Stimulated activated CD4-positive, alpha-beta T cell treated with anti-CD3 and anti-CD28 coated beads, Interleukin-15, amount 100 ng/mL, for 48 hours (primary cell): ENCODE results near the gene CIB4.

Source experiments
- DNase-seq, 2 donors: peaks; one replicate each; pipeline ENCODE4 v3.0.0-alpha.2; 2020; ENCODE audit warnings: low read depth in 2 of 2

The CIB4 gene

DNA sequence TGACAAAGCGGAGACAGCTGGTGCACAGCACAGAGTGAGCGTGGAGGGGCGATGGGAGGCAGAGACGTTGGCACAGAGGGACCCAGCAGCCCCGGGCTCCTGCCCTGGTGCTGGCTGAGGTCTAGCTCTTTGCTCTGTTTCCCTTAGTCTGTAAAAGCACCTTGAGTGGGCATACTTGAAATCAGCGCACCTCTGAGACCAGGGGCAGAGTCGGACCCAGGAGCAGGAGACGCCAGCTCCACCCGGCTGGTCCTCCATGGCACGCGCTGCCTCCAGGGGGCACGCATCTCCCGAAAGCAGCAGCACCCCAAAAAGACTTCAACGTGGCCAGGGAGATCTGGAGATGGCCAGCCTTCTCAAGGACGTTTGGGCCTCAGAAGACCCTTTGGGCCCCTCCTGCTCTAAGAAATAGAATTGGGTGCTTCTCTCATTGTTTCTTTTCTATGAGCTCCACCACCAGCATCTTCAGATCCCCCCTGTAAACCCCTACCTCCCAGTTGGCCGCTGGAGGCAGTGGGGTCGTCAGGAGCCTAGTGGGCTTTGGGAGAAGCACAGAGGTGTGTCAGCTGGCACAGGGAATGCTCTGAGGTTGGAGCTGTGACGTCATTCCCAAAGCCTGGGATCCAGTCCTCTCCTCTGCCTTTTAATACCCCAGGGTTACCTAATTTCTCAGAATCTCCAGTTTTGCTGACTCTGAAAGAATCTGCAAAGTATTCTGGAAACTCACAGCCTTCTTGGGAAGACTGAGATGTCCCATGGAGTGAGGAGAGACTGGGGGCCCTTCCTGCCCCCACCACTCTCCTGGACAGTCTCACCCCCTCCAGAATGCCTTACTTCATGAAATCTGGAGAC is 58.9 kb downstream of the CIB4 start:
- DNase-seq: no peak

DNA sequence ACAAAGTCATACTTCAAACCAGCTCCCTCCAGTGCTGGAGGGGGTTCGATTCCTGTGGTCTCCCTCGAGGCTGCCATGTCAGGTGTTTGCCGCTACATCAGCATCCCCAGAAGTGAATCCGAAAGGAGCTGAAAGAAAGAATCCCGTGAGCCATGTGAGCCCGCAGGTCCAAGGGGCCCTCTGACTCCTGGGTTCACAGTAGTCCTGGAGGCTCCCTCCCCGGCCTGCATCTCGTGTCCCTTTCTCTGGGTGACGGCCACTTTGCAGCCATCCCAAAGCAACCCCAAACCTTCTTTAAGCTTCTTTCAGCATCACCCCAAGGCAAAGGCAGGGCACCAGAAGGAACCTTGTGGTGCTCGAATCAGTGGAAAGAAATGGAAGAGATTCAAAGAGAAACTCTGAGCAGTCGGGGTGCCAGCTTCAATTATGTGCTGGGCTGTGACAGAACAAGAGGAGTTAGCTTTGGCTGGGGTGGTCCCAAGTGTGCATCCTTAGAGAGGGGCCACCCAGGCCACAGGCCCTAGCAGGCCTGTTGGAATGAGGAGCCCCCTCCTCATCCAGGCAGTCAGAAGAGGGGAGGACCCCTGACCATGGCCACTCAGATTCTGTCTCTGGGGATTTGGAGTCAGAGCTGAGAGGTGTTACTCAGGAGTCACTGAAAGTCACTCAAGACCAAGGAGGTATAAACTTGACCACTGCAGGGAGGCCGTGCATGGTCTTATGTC is 59.7 kb downstream of the CIB4 start:
- DNase-seq: no peak

DNA sequence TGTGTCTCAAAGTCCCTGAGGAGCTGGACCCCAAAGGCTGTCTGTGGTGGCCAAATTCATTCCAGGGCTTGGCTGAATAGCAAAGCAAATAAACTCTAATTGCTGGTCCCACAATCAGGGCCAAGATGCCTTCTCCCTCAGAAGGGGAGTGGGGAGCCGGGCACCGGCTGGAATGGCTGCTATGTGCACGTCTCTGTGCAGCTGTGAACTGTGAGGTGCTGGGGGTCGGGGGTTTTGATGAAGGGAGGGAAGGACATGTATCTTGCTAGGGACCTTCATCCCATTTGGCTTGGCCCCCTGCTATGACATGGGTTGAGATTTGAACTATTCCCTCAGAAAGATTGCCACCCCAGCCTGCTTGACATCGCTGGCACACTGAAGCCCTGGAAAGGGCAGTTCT is 60.4 kb downstream of the CIB4 start:
- DNase-seq: no peak

DNA sequence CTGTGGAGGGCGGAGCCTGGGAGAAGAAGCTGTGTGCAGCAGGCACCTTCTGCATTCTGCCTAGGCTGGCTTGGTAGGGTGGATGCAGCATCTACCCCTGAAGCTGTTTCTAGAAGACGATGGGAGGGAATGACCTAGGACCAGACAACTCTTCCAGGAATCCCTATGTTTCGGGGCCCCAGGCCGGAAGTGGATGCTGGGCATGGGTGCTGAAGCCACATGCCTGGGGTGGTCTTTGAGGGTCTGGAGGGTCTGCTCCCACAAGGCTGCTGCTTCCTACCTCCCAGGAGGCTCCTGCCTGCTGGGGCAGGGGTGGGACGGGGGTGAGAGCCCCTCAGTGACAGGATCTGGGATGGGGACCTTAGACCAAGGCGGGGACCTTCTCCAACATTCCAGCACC is 61.0 kb downstream of the CIB4 start:
- DNase-seq: no peak

DNA sequence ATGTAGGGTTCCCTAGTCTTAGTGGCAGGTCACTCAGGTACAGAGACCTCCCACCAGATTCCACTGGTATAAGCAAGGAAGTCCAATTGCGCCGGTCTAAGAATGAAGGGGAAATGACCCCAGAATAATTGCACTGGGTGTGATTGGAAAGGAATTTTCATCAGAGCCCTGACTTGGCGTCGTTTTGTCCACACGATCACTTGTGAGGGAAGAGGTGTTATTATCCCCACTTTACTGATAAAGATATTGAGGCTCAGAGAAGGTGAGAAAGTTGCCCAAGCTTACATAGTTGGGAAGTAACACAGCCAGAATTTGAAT is 61.5 kb downstream of the CIB4 start:
- DNase-seq: no peak

DNA sequence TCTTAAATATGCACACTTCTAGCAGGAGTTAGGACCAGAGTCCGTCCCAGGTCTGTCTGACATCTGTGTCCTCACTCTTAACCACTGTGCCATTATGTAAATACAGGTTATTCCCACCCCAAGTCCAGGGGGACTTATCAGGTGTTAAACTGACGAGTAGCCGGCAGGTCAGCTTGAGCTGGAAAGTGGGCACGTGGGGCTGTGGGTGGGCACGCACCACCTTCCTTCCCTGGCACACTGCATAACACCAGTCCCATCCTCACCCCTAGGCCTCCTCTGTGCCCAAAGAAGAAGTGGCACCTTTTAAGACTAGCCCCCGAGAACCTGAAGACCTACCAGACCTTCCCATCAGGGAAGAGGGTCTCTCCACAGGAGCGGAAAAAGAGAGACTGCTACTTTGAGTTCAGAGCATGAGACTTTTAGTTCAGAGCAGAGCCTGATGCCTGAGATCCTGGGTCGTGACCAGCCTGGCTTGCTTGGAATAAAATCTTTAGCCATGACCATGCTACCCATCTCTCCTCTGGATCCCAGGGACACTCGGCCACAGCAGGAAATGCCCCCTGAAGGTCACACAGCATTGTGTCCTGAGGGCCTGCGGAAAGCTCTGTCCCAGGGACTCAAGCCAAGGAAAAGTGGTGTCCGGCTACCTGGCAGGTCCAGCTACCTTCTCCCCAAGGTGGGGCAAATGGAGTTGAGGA is 62.0 kb downstream of the CIB4 start:
- DNase-seq: no peak

DNA sequence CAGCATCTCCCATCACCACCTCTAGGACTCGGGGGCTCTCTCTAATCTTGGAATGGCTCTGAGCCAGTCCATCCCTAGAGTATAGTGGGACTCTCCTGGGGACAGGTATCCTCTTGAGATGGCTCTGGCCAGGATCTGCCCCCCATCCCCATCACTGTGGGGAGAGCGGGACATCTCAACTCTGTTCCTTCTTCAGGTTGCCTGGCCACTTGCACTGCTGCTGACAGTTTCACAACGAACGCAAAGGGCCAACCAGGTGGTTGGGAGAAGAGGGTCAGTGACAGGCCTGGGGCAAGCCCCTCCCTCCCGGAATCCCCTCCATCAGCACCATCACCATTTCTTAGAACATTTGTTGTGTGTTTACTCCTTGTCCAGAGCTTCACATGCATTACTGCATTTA is 62.6 kb downstream of the CIB4 start:
- DNase-seq: no peak

DNA sequence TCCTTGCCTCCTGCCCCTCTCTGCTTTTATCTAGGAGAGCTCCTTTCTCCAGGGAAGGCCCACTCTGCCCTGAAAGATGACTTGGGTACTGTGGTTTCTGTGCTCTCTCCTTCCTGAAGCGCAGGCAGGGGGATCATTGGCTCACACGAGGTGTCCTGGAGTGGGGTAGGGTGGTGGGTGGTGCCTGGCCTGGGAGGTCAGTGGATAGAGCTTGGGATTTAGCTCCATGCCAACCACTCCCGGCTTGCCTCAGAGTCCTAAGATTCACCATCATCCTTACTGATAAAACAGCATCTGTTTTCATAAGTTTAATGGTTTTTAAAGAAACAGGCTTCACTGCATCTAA is 63.1 kb downstream of the CIB4 start:
- DNase-seq: no peak

DNA sequence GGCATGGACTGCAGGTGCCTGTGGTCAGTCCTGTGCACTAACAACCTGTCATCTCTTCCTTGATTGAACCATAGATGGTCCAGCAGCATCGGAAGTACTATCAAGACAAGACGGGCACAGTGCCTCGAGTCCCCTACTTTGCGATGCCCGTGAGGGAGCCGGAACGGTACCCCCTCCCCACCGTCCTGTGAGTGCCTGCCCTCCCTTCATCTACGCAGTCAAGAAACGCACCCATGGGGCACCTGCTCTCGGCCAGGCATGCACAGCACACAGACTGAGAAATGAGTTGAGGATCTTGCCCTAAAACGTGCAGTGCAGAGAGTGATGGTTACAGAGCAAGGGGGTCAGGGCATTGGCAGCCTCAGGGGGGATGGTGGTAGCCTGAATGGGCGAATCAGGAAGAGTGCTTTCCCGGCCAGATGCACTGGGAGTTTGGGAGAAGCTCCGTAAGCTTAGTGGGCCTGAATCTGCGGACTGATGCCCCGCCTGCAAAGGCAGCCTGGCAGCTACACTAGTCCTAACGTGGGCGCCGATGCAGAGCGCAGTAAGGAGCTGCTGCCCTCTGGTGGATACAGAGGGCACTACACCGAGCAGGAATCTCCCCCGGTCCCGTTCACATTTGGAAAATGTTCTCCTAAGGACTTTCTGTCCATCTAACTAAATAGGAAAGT is 63.6 kb downstream of the CIB4 start:
- DNase-seq: peak; percentile 31 to 52

DNA sequence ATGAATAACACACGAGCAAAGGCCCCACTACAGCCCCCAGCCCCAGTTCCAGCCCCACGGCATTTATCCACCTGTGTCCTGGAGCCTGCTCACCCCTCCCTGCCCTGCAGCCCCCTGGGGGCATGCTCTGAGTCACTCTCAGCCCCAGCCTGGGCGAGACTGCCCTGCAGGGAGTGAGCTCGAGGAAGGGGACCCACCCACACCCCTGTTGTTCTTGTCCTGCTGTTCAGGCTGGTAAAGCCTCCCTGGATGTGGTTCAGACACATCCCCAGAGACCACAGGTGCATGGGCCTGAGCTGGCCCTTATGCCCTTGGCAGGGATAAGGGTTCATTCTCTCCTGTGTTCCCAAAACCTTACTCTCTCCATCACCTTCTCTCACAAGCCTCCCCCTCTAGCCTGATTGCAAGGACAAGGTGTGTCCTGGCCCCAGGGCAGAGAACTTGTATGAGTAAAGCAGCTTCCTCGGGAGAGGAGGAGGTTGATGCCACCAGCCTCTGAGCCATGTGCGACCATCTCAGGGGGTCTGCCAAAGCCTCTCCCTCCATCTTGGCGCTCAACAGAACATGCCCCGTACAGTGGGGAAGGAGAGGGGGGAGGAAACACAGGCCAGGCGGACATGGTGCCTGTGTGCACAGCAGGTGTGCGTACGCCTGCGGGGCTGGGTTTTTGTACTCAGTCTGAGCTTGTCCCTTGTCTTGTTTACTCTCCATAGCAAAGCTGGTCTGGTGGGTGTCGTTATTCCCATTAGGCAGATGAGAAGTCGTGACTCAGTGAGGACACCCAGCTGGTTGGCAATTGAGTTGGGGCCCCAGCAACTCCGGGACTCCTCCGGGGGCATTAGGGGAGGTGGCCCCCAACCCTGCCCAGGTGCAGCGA is 64.4 kb downstream of the CIB4 start:
- no peak for DNase-seq

DNA sequence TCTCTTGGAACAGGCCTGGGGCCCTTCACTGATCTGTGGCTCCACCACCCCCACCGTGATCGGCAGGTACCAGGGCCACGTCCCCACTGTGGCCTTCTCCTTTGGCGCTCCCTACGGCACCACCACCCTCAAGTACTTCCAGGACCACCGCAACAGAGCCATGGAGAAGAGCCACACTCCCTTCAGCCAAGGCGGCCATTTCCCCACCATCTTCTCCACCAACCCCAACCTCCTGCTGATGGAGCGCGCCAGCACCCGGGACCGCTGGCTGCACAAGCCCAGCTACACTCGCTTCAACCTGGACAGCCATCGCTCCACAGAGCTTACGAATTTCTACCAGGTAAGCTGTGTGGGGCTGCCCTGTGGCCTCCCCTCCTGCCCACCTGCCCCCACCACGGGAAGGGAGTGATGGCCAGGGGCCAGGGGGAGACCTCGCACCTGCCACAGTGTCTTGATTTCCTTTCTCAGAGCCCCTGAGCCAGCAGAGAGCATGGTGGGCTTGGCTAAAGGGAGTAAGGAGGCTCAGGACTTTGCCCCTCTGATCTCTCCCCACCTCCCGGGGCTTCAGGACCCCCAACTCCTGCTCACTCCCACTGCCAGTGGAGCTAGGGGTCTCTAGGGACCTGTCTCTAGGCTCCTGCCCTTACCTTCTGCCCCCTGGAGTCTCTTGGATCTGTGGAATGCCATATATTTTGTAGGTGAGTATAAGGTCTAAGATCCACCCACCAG is 65.2 kb downstream of the CIB4 start:
- no peak for DNase-seq

DNA sequence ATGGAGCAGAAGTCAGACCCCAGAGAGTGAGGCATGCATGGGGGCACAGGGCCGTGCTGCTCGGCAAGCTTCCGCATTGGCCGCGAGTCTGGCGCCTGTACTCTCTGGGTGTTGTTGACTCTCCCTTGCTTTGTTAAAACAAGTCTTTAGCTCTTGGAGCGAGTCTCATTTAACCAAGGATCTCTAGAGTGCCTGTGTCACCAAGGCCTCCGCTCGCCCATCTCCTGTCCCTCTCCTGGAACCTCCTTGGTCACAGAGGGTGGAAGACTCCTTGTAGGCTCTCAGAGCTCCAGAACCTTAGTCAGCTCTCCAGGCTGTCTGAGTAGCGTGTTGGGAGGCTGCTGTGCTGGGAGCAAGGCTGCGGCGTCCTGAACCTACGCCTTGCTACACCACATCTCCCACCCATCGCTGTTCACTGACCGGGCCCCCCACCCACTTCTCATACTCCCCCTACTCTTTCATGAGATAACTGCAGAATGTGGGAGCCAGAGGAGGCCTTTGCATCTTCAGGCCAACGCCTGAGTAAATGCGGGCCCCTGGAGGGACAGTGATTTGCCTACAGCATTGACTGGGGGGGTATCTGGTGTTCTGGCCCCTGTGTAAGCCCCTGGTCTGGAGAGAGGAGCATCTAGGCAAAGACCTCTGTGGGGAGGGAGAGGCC is 66.1 kb downstream of the CIB4 start:
- no peak for DNase-seq

DNA sequence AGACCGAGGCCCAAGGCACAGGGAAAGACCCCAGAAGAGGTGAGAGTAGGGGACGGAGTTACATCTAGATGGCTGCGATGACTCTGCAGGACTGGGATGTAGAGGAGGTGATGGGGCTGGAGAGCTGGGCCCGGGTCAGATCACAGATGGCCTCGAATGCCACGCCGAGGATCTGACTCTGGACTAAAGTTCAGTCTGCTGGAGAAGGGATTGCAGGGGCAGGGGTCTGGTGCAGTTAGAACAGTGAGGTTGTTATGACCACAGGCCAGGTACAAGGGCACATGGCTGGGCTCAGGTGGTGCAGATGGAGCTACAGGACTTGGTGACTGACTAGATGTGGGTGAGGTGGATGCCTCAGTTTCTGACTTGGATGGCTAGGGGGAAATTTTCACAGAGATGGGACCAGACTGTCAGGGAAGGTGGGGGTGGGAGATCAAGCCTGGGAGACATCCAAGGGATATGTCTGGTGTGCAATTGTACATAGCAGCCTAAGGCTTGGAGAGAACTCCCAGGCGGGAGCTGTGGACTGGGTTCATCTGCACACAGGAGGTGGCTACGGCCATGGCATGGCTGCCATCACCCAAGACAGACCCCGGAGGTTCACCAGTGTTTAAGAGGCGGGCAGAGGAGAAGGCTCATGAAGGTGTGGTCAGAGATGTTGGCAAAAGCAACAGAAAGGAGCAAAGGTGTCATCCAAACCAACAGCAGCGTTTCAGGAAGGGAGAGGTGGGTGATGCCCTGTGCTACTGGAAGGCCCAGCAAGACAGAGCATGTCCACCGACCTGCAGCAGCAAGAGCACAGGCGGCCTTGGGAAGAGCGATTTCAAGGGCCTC is 66.9 kb downstream of the CIB4 start:
- no peak for DNase-seq

DNA sequence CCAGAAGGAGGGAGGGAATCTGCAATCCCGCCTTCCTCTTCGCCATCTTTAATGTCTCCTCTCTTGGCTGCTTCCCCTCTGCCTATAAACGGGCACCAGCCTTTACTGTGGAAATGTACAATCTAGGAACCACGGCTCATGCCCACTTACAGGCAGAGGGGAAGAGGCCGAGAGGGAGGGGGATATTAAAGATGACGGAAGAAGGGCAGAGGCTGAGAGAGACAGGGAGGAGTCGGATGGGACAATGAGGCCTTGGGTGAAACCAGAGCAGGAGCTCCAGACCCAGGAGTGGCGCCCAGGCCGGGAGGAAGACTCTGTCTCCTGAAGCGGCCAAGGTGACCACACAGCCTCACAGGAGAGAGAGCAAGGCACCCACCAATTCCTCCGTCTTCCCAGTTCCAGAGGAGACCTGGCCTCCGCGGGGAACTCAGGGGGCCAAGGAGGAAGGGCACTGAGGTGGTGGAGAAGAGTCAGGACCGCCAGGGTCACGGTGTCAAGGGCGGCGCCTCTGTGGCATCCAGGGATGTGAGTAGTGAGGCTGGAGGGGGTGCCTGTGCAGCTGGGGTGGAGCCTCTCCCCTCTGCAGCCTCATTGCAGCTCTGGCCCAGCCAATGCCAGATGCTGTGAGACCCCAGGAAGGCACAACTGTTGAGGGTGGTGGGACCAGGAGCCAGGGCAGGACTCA is 67.8 kb downstream of the CIB4 start:
- no peak for DNase-seq

DNA sequence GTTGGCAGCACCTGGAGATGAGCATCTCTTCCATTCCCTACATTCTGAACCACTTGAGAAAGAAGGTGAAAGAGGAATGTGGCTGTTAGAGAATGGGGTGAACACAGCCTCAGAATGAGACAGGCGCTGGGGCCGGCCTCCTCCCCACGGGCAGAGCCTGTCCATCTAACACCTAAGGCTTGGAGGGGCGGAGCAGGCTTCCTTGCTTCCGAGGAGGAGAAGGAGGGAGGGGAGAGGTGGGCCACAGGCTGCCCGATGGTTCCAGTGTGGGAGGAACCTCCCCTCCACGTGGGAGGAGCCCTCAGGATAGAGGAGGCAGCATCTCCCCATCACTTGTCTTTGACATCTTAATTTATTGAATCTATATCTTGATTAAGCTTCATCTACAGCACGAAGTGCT is 68.6 kb downstream of the CIB4 start:
- DNase-seq: no peak

DNA sequence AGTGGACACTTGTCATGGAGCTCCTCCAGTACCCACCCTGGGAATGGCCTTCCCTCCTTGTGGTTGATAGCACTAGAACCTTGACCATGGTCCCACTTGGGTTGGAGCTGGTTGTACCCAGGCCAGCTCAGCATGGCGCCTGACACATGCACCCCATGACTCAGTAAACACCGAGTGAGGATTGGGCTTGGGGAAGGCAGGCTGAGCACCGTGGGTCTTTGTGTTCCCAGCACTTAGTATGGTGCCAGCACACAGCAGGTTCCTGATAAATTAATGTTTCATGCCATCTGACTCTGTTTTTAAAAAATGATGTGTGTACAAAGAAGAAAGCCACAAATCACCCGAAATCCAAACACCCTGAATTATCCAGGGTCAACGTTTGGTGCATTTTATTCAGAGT is 69.8 kb downstream of the CIB4 start:
- no peak for DNase-seq

DNA sequence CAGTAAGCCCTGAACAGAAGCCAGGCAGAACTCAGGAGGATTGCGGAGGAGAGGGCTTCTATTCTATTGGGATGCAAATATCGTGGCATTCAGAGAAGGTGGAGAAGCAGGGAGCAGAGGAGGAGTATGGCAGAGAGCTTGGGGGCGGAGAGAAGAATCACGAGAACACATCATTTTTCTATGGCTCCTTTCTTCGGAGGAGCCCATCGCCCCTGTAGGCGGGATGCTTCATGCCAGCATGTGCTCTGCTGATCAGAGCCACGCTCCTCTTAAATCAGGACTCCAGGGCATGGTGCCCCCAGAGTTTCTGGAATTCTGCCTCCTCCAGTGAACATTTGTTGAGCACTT is 71.1 kb downstream of the CIB4 start:
- DNase-seq: no peak

DNA sequence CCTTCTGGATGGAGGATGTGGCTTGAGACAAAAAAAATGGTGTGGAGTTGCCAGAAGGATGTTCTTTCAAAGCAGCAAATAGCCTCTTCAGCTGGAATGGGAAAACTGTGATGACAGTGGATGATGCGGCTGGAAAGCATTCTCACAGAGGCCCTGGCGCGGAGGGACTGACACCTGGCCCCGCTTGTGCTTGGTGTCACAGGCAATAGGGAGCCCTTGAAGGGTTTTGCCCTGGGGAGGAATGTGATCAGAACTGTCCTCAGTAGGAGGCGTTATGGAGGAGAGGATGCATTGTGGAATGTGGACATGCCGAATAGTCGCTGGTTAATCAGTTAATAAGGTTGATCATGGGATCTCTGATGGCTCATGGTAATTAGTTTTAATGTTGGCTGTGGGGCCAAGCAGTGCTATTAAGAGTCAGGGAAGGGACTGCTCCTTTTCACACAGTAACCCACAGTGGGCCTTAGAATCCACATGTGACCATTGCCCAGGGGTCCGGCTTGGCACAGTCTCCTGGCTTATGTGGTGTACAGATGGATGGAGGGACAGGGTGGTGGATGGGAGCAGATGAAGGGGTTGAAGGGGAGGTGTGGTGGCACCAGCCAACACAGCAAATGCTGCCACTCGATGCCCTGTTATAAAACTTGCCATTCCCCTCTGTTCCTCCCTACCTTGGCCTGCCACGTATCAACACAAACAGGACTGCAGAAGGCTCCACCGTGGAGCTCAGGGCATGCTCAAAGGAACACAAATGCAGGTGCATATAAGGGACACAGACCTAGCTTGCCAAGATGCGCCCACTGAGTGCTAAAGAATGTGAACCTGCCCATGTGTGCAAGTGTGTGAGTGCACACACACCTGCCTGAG is 71.7 kb downstream of the CIB4 start:
- DNase-seq: no peak
